GM21381 (cell line): Measurements from ENCODE around the gene AP5S1.
A peak's percentile ranks its signal among the peaks of the same experiment; 100 is the strongest.
"Not testable (repeated sequence)": the region's sequence is repeated elsewhere in the genome, so short reads cannot be mapped to it uniquely, and the experiment has no call there.

Experiments
- ATAC-seq: cut with Tn5 transposase; IDR thresholded peaks from one replicate; pipeline ENCODE4 v1.9.1; 2021; ENCODE audit warnings: mild to moderate bottlenecking, moderate library complexity; ENCODE audit not compliant: unreplicated experiment

Gene AP5S1

DNA sequence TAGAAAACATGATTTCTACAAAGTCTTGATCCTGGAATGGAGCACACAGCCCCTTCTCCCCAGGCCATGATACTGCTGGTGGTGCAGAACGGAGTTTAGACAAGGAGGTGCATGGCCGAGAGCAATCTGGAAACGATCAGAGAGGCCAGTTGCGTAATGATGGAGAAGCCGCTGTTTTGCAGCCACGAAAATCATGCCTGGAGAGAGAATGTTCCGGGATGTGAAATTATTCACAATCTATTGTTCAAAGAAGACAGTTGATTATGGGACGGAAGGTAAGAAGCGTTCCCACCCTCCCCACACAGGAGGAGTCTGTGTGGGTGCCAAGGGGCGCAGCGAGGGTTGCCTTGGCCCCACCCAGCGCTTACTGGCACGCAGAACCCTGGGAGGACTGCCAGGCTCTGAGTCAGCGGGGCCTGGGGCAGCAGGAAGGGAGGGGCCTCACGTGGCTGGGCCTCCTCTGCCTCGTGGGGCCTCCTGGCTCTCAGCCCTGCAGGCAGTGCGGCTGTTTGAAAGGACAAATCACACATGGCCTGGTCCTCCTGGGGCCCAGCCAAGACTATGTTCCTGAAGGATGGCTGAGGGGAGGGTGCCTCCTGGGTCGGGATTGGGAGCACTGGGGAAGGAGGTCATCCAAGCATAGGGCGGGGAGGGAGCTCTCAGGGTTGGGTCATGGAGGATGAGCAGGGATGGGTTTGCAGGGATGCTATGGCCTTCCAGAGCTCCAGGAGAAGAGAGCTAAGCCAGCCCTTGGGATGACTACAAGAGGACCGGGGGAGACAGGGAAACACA is 8.7 kb upstream of the AP5S1 start:
- no peak for ATAC-seq

DNA sequence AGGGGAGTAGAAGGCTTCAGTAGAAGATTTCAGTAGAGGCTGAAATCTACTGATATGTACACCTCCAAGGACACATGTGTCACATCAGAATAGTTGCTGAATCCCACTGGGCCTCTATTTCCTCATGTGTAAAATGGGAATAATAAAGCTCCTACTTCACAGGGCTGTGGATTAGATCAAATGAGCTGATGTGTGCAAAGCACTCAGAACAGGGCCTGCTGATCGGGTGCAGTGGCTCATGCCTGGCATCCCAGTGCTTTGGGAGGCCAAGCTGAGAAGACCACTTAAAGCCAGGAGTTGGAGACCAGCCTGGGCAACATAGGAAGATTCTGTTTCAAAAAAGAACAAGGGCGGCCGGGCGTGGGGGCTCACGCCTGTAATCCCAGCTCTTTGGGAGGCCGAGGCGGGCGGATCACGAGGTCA is 8.1 kb upstream of the AP5S1 start:
- ATAC-seq = no peak

DNA sequence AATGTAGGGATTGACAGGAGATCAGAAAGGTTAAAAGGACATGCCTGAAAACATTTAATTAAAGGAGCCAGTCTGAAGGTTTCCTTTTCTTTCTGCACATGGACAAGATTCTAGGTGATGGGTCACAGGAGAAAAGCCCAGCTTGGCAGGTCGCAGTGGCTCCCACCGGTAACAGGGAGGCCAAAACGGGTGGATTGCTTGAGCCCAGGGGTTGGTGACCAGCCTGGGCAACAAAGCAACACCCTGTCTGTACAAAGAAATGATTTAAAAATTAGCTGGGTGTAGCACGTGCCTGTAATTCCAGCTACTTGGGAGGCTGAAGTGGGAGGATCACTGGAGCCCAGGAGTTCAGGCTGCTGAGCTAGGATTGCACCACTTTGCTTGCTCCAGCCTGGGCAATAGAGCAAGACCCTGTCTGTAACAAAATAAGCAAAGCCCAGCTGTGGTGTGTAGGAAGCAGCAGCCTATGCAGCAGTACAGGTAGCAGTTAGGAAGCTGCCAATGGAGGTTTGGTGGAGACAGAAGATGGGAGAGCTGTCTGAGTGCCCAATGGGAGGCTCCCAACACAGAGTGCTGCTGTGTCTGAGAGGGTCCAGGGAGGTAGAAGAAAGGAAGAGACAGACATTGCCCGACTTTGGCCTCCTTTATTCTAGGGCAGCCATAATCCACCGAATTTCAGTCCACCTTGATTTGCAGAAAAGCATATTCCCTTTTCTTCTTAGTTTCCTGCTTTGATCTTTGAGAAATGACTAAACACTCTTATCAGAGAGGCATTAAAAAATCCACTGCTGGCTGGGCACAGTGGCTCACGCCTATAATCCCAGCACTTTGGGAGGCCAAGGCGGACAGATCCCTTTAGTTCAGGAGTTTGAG is 7.1 kb upstream of the AP5S1 start:
- ATAC-seq = no peak

DNA sequence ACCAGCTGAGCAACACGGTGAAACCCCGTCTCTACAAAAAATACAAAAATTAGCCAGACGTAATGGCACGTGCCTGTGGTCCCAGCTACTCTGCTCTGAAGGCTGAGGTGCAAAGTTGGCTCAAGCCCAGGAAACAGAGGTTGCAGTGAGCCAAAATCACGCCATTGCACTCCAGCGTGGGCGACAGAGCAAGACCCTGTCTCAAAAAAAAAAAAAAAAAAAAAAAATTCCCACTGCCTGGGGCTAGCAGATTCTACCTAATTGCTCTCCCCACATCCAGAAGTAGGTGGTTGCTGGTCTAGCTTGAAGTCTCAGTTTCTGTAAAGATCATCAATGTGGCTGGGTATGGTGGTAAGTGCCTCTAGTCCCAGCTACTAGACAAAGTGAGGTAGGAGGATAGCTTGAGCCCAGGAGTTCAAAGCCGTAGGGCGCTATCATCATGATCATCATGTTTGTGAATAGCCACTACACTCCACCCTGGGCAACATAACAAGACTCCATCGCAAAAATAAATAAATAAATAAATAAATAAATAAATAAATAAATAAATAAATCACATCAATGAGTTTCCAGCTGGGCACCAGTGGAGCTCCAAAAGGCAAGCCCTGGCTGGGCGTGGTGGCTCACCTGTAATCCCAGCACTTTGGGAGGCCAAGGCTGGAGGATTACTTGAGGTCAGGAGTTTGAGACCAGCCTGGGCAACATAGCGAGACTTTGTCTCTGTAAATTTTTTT is 6.3 kb upstream of the AP5S1 start:
- ATAC-seq = no peak

DNA sequence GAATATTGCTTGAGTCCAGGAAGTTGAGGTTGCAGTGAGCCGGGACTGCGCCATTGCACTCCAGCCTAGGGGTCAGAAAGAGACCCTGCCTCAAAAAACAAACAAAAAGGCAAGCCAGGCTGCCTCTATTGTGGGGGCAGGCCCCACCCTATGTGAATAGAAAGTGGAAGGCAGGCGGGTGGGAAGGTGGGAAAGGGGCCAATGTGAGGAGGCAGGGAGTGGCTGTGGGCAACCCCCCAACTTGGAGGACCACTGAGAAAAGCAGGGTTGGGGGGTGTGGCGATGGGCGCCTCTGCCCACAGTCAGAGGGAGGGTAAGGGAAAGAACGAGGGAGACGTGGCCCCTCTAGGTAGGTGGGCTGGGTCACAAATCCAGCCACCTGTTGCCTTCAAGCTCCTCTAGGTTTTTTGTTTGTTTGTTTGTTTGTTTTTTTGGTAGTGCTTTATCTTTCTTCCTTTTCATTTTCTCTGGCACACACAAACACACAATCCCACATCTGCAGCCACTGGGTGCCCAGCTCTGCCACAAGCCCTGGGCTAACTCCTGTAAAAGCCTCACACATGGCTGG is 5.3 kb upstream of the AP5S1 start:
- ATAC-seq = no peak

DNA sequence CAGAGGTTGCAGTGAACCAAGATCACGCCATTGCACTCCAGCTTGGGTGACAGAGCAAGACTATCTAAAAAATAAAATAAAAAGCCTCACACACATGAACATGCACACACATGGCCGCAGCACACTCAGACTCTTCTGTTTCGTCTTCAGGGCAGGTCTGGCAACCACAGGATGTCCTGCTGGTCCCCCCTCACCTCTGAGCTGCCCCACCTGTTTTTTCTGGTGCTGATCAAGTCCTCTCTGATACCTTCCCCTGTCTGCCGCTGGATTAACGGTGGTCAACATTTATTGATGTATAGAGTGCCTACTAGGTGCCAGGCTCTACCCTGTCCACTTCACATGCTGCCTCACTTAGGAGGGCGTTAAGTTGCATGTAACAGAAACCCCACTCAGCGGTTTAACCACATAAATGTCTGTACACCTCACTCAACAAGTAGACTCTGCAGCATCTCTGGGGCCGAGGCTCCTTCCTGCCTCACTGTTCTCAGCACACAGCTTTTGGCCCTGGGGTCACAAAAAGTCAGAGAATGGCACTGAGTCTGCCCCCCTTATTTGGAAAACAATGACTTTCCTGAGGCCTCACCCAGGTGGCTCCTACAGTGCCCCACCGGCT is 4.5 kb upstream of the AP5S1 start:
- no peak for ATAC-seq

DNA sequence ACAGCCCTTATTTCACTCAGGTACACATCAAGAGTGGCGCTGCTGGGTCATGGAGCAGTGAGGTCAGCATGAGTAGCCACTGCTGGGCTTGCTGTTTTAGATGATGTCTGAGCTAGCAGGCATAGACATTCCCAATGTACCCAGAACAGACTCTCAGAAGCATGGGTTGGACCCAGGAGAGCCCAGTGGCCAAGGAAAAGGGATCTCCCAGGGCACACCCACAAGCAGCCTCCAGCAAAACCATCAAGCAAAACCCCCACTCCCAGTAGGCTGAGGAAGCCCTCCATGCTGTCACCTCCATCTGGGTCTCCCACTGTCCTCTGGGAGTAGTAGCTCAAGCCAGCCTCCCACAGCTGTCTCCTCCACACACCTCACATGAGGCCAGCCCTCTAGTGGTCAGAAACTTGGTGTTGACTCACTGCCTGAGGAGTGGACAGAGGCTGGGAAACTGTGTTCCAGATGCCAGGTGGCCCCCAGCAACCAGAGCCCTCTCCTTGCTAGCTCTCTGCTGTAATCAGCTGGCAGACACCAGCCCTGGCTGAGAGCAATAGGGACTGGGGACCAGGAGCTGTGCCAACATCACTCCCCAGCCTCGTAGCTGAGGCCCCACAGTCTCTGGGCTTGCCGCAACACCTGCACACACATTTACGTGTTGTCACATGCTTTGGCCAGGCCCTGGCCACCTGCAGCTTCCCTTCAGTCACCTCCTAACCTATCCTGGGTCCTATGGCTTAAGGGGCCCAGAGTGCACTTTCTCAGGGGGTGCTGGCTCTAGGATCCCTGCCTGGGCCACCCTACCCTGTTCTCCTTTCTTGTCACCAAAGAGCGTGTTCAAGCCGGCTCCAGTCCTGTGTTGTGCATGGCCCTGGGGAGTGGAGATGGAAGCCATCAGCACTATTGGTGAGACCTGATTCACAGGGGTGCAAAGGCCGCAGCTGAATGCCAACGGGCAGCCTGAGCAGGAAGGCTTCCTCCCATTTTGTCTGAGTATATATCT is 1.9 kb upstream of the AP5S1 start:
- ATAC-seq = no peak

DNA sequence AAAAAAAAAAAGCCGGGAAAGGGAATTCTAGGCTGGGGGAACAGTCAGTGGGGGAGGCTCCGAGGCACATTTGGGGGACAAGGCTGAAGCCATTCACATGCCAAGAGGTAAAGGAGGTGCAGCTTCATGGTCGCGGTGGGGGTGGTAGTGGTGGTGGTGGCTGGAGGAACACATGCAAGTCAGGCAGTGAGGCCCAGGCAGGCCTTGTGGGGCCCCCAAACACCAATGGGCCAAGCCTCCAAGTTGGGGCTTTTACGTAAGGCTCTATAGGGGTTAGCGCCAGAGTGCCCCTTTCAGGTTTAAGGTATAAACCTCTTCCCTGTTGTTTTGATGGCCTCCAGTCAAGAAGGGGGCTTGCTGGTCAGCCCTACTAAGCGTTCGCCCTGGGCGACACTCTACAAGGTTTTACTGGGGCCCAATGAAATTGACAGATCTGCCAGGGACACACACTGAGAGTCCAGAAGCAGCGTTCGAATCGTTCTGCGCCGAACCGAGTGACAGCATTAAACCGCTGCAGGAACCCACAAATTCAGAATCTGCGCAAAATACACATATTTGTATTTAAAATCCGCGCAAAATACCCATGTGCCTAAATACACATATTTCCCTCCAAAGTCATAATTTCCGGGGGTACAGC is 818 bp upstream of the AP5S1 start:
- no peak for ATAC-seq

DNA sequence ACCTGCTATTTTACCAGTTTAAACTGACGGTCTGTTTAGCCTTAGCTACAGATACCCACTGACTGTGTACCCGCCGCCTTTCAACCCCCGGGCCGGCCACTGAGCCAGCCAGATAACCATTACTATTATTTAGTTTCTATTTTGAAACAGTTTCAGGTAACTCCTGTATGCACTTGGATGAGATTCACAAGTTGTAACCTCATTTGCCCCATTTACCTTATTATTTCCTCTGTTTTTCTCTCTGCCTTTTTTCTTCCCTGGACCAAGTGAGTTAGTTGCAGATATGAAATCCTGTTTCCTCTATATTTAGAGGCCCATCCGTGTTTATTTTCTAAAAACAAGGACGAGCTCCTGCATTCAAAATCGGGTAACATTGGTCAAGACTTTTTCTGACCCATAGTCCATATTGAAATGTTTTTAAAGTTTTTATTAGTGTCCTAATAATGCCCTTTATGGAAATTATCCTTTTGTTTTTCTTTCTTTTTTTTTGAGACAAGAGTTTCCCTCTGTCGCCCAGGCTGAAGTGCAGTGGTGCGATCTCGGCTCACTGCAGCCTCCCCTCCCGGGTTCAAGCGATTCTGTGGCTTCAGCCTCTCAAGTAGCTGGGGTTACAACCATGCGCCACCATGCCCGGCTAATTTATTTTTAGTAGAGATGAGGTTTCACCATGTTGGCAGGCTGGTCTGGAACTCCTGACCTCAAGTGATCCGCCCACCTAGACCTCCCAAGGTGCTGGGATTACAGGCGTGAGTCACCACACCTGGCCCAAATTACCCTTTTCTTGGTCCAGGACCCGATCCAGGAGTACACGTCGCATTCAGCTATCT is 767 bp downstream of the AP5S1 start:
- ATAC-seq = peak; percentile 2

DNA sequence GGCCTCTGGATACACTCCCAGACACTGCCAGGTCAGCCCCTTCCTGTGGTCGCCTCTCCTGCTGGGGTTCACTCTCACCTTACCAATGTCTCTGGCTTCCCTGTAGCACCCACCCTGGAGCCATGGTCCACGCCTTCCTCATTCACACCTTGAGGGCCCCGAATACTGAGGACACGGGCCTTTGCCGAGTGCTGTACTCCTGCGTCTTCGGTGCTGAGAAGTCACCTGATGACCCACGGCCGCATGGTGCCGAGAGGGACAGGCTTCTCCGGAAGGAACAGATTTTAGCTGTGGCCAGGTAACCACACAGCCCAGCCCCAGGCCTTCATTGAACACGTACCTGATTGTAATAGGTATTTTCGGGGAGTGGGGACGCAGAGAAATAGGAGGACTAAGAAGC is 1.6 kb downstream of the AP5S1 start:
- ATAC-seq = no peak

DNA sequence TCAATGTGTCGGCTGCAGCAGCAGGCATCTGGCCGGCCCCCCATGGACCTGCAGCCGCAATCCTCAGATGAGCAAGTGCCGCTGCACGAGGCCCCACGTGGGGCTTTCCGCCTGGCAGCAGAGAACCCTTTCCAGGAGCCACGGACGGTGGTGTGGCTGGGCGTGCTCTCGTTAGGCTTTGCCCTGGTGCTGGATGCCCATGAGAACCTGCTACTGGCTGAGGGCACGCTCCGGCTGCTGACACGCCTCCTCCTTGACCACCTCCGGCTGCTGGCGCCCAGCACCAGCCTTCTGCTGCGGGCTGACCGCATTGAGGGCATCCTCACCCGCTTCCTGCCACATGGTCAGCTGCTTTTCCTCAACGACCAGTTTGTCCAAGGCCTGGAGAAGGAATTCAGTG is 3.5 kb downstream of the AP5S1 start:
- ATAC-seq = no peak

DNA sequence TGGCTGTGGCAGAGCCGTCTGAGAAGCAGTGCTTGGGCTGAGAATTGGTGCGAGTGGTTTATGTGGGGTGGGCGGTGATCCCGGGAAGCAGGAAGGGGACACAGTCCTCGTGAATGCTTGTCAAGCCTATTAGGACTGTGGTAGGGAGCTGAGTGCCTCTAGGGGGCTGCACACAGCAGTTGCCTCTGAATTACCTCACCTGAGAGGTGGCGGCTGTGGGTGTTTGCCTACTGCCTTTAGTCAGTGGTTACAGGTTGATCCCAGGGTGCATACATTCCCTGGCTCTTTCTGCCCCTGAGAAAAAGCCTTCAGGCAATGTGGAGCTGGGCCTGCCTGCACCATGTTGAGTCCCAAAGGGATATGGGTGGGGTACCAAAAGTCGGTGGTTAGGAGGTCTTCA is 5.2 kb downstream of the AP5S1 start:
- ATAC-seq = no peak

DNA sequence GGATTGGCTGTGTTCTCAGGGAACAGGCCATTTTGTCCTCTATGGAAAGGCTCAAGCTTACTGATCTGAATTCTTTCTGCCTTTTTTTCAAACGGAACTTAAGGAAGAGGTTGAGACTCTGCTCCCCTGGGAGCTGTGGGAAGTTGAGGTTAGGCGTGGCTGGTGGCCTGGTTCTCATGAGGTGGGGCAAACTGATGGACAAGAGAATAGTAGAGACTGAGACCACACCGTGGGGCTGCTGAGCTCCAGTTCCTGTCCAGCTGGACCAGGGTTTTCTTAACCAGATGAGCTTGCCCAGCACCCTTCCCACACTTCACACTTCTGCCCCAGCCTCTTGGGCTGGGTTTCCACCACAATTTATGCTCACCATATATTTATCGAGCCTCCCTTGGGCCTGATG is 6.1 kb downstream of the AP5S1 start:
- no peak for ATAC-seq

DNA sequence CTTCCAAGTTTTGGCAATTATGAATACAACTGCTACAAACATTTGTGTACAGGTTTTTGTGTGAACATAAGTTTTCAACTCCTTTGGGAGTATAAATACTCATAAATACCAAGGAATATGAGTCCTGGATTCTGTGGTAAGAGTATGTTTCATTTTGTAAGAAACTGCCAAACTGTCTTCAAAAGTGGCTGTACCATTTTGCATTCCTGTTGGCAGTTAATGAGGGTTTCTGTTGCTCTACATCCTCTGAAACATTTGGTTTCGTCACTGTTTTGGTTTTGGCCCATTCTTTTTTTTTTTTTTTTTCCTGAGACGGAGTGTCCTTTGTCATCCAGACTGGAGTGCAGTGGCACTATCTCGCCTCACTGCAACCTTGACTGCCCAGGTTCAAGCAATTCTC is 8.5 kb downstream of the AP5S1 start:
- no peak for ATAC-seq

DNA sequence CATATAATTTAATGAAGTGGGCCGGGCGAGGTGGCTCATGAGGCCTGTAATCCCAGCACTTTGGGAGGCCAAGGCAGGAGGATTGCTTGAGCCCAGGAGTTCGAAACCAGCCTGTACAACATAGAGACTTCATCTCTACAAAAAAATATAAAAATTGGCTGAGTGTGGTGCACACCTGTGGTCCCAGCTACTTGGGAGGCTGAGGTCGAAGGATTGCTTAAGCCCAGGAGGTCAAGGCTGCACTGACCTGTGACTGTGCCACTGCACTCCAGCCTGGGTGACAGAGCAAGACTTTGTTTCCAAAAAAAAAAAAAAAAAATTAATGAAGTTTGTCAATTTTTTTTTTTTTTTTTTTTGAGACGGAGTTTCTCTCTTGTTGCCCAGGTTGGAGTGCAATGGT is 9.5 kb downstream of the AP5S1 start:
- ATAC-seq = not testable (repeated sequence)

DNA sequence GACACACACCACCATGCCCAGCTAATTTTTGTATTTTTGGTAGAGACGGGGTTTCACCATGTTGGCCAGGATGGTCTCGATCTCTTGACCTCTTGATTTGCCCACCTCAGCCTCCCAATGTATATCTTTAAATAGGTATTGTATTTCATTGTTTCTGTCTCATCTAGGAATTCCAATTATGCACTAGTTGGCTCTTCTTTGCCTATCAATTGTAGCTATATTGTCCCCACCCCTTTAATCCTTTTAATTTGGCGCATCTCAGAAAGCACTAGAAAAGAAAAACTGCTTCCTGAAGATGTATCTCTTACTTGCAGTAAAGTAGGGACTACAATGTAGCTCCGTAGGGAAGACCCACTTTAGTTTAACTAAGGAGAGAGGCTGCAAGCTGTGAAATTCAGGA is 15.8 kb downstream of the AP5S1 start:
- no peak for ATAC-seq

DNA sequence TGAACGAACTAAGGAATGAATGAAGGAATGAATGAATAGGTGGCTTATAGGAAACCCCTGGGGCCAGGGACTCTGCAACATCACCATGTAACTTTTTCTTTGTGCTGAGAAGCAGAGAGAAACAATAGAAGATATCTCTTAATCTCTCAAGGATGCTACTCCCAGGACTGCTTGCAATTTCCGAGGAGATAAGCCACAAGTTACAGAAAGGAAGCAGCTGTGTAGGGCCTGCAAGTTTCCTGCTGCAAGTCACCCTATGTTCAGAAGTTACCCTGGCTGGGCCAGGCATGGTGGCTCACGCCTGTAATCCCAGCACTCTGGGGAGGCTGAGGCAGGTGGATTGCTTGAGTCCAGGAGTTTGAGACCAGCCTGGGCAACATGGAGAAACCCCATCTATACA is 19.0 kb downstream of the AP5S1 start:
- no peak for ATAC-seq

DNA sequence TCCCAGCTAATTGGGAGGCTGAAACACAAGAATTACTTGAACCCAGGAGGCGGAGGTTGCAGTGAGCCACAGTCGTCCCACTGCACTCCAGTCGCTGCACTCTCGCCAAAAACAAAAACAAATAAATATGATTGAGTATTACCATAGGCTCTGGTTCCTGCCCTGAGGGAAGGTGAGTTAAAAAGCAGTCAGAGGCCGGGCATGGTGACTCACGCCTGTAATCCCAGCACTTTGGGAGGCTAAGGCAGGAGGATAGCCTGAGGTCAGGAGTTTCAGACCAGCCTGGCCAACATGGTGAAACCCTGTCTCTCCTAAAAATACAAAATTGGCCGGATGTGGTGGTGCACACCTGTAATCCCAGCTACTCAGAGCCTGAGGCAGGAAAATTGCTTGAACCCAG is 19.9 kb downstream of the AP5S1 start:
- ATAC-seq = not testable (repeated sequence)
